IPS-20b (cell line): ENCODE measurements around the gene SF3A2.

Source experiments
- H3K27ac ChIP-seq: one replicate; pipeline ENCODE4 v1.5.1; 2013; ENCODE audit warnings: low read length
- H3K27me3 ChIP-seq: 2 replicates; pipeline ENCODE4 v1.6.1; 2013; ENCODE audit warnings: mild to moderate bottlenecking, low read length, inconsistent platforms; ENCODE audit not compliant: insufficient read depth
- H3K36me3 ChIP-seq: 2 replicates; pipeline ENCODE4 v1.6.1; 2013; ENCODE audit warnings: low read depth, mild to moderate bottlenecking, inconsistent platforms, low read length, moderate library complexity; ENCODE audit not compliant: insufficient read depth
- H3K4me1 ChIP-seq: 2 replicates; pipeline ENCODE4 v1.6.1; 2013; ENCODE audit warnings: mild to moderate bottlenecking, control low read depth, inconsistent platforms, low read length, moderate library complexity; ENCODE audit not compliant: insufficient read depth
- H3K4me3 ChIP-seq: 2 replicates; pipeline ENCODE4 v1.5.1; 2013; ENCODE audit warnings: mild to moderate bottlenecking, low read length, inconsistent platforms
- H3K9ac ChIP-seq: 2 replicates; pipeline ENCODE4 v1.6.1; 2013; ENCODE audit warnings: low read depth, mild to moderate bottlenecking, inconsistent platforms, low read length, moderate library complexity
- H3K9me3 ChIP-seq: 2 replicates; pipeline ENCODE4 v1.6.1; 2013; ENCODE audit warnings: mild to moderate bottlenecking, low read depth, low read length, inconsistent platforms; ENCODE audit not compliant: insufficient read depth

The SF3A2 gene

GRCh38 chr19:2254064-2254872 lies 17.6 kb downstream of the SF3A2 start:
- Histone ChIP-seq H3K9ac (no peak overlapping the region; the same call in 1 of the 2 replicates), H3K27ac (no peak overlapping the region), H3K4me1 (no peaks in the 10 kb centered on the region), H3K9me3 (no peaks in the 10 kb centered on the region), H3K4me3 (peak overlapping the region; percentile 67), H3K36me3 (no peaks in the 10 kb centered on the region), H3K27me3 (peaks cover 53% of the 10 kb centered on the region)

GRCh38 chr19:2255112-2255845 lies 18.7 kb downstream of the SF3A2 start:
- H3K27ac ChIP-seq: no peak overlapping the region
- no peaks in the 10 kb centered on the region for H3K36me3 ChIP-seq
- H3K4me1 ChIP-seq: no peaks in the 10 kb centered on the region
- H3K27me3 ChIP-seq: peaks cover 47% of the 10 kb centered on the region
- no peaks in the 10 kb centered on the region for H3K9me3 ChIP-seq
- no peak overlapping the region for H3K4me3 ChIP-seq
- H3K9ac ChIP-seq: no peak overlapping the region

- H3K27me3 ChIP-seq: peaks cover 38% of the 10 kb centered on the region
- no peak within 1 kb of the TSS for H3K9ac ChIP-seq
- H3K4me1 ChIP-seq: no peaks in the 10 kb centered on the region
- H3K4me3 ChIP-seq: no peak within 1 kb of the TSS
- H3K9me3 ChIP-seq: no peaks in the 10 kb centered on the region
- no peak within 1 kb of the TSS for H3K27ac ChIP-seq
- no peaks in the 10 kb centered on the region for H3K36me3 ChIP-seq
These were observed 19.5 kb downstream of the SF3A2 start, which contains the start of gene JSRP1 for GRCh38 chr19:2255982-2256685. Gene JSRP1, minus strand, starts transcription at chr19:2256417. Its CDS starts 1,103 bp downstream, at chr19:2255314.

GRCh38 chr19:2259336-2259735 lies 22.7 kb downstream of the SF3A2 start:
- Histone ChIP-seq H3K27ac (no peak overlapping the region), H3K4me1 (no peaks in the 10 kb centered on the region), H3K4me3 (no peak overlapping the region), H3K9me3 (no peaks in the 10 kb centered on the region), H3K9ac (no peak overlapping the region), H3K27me3 (peaks cover 6% of the 10 kb centered on the region; the same call in 1 of the 2 replicates), H3K36me3 (no peaks in the 10 kb centered on the region)

GRCh38 chr19:2260341-2260805 lies 23.7 kb downstream of the SF3A2 start:
- Histone ChIP-seq H3K27ac (no peak overlapping the region), H3K36me3 (no peaks in the 10 kb centered on the region), H3K9me3 (no peaks in the 10 kb centered on the region), H3K27me3 (no peaks in the 10 kb centered on the region), H3K4me3 (no peak overlapping the region), H3K4me1 (no peaks in the 10 kb centered on the region), H3K9ac (no peak overlapping the region)

GRCh38 chr19:2261438-2262172 lies 25.0 kb downstream of the SF3A2 start:
- Histone ChIP-seq H3K27ac (no peak overlapping the region), H3K4me1 (no peaks in the 10 kb centered on the region), H3K9ac (no peak overlapping the region), H3K4me3 (no peak overlapping the region), H3K27me3 (no peaks in the 10 kb centered on the region), H3K9me3 (no peaks in the 10 kb centered on the region), H3K36me3 (no peaks in the 10 kb centered on the region)

GRCh38 chr19:2266183-2266993 lies 29.8 kb downstream of the SF3A2 start:
- no peaks in the 10 kb centered on the region for H3K4me1 ChIP-seq

GRCh38 chr19:2268480-2268830 lies 31.8 kb downstream of the SF3A2 start:
- no peak overlapping the region for H3K27ac ChIP-seq
- no peaks in the 10 kb centered on the region for H3K9me3 ChIP-seq
- H3K36me3 ChIP-seq: peaks cover 23% of the 10 kb centered on the region
- H3K27me3 ChIP-seq: no peaks in the 10 kb centered on the region
- H3K4me1 ChIP-seq: no peaks in the 10 kb centered on the region
- H3K9ac ChIP-seq: peak overlapping the region; percentile 87; the same call in 1 of the 2 replicates
- H3K4me3 ChIP-seq: peak overlapping the region; percentile 86

More at GRCh38 chr19:2266183-2266993, 29.8 kb downstream of the SF3A2 start:
- Histone ChIP-seq H3K9me3 (no peaks in the 10 kb centered on the region), H3K4me3 (no peak overlapping the region), H3K36me3 (peaks cover 3% of the 10 kb centered on the region), H3K27me3 (no peaks in the 10 kb centered on the region), H3K9ac (no peak overlapping the region), H3K27ac (no peak overlapping the region)

GRCh38 chr19:2268861-2269243 lies 32.2 kb downstream of the SF3A2 start:
- no peaks in the 10 kb centered on the region for H3K27me3 ChIP-seq
- peak overlapping the region; percentile 87; the same call in 1 of the 2 replicates for H3K9ac ChIP-seq
- H3K36me3 ChIP-seq: peaks cover 23% of the 10 kb centered on the region
- peak overlapping the region; percentile 74 for H3K27ac ChIP-seq
- no peaks in the 10 kb centered on the region for H3K4me1 ChIP-seq
- H3K9me3 ChIP-seq: no peaks in the 10 kb centered on the region
- peak overlapping the region; percentile 86 for H3K4me3 ChIP-seq

- peak overlapping the region; percentile 91 for H3K27ac ChIP-seq
- H3K36me3 ChIP-seq: peaks cover 26% of the 10 kb centered on the region
- H3K4me1 ChIP-seq: no peaks in the 10 kb centered on the region
- no peaks in the 10 kb centered on the region for H3K27me3 ChIP-seq
- H3K9ac ChIP-seq: peak overlapping the region; percentile 95
- H3K4me3 ChIP-seq: peak overlapping the region; percentile 89
- H3K9me3 ChIP-seq: no peaks in the 10 kb centered on the region
These were observed 32.9 kb downstream of the SF3A2 start for GRCh38 chr19:2269244-2270156.
